ENCODE results near the gene MPZL3.

Gene MPZL3

GRCh38 chr11:118251858-118252652, at the start of gene MPZL3:
MPZL3 (minus strand) TSS chr11:118252365; CDS start chr11:118252294, 71 bp downstream.
- H3K27me3 Mint-ChIP-seq (ENCODE audit: low read depth): no peaks in the 10 kb centered on the region
- peak; percentile 69 for DNase-seq (ENCODE audit: low spot score)
- H3K4me1 Mint-ChIP-seq (ENCODE audit: low read depth): peaks cover 43% of the 10 kb centered on the region
- peak within 1 kb of the TSS; percentile 98 for H3K27ac Mint-ChIP-seq
- H3K9me3 Mint-ChIP-seq: no peaks in the 10 kb centered on the region
- peak within 1 kb of the TSS; percentile 99 for H3K4me3 Mint-ChIP-seq
- H3K36me3 Mint-ChIP-seq (ENCODE audit: low read depth): peaks cover 10% of the 10 kb centered on the region

- no peak overlapping the region for H3K27ac Mint-ChIP-seq
- no peaks in the 10 kb centered on the region for H3K27me3 Mint-ChIP-seq (ENCODE audit: low read depth)
- DNase-seq (ENCODE audit: low spot score): no peak
- no peak overlapping the region for H3K4me3 Mint-ChIP-seq
- H3K9me3 Mint-ChIP-seq: no peaks in the 10 kb centered on the region
- H3K36me3 Mint-ChIP-seq (ENCODE audit: low read depth): peaks cover 16% of the 10 kb centered on the region
- H3K4me1 Mint-ChIP-seq (ENCODE audit: low read depth): peaks cover 21% of the 10 kb centered on the region
These were observed 49.5 kb upstream of the MPZL3 start for GRCh38 chr11:118301600-118302195.

GRCh38 chr11:118295815-118296454, 43.8 kb upstream of the MPZL3 start:
- no peak for DNase-seq (ENCODE audit: low spot score)
- Mint-ChIP-seq H3K27me3 (ENCODE audit: low read depth) (no peaks in the 10 kb centered on the region), H3K36me3 (ENCODE audit: low read depth) (no peaks in the 10 kb centered on the region), H3K4me1 (ENCODE audit: low read depth) (peaks cover 16% of the 10 kb centered on the region), H3K4me3 (no peak overlapping the region), H3K27ac (peak overlapping the region; percentile 7), H3K9me3 (no peaks in the 10 kb centered on the region)

- Mint-ChIP-seq H3K4me1 (ENCODE audit: low read depth) (peaks cover 21% of the 10 kb centered on the region), H3K4me3 (no peak overlapping the region), H3K27me3 (ENCODE audit: low read depth) (no peaks in the 10 kb centered on the region), H3K27ac (no peak overlapping the region), H3K9me3 (no peaks in the 10 kb centered on the region), H3K36me3 (ENCODE audit: low read depth) (no peaks in the 10 kb centered on the region)
- no peak for DNase-seq (ENCODE audit: low spot score)
These were observed 43.0 kb upstream of the MPZL3 start for GRCh38 chr11:118295199-118295598.

- H3K4me1 Mint-ChIP-seq (ENCODE audit: low read depth): peaks cover 23% of the 10 kb centered on the region
- H3K4me3 Mint-ChIP-seq: no peak overlapping the region
- H3K36me3 Mint-ChIP-seq (ENCODE audit: low read depth): no peaks in the 10 kb centered on the region
- no peaks in the 10 kb centered on the region for H3K27me3 Mint-ChIP-seq (ENCODE audit: low read depth)
- no peak for DNase-seq (ENCODE audit: low spot score)
- H3K9me3 Mint-ChIP-seq: no peaks in the 10 kb centered on the region
- H3K27ac Mint-ChIP-seq: no peak overlapping the region
These were observed 41.9 kb upstream of the MPZL3 start for GRCh38 chr11:118294053-118294452.

GRCh38 chr11:118291477-118292135, 39.4 kb upstream of the MPZL3 start:
- no peak overlapping the region for H3K4me3 Mint-ChIP-seq
- H3K27ac Mint-ChIP-seq: no peak overlapping the region
- no peak for DNase-seq (ENCODE audit: low spot score)
- peaks cover 23% of the 10 kb centered on the region for H3K4me1 Mint-ChIP-seq (ENCODE audit: low read depth)
- H3K27me3 Mint-ChIP-seq (ENCODE audit: low read depth): no peaks in the 10 kb centered on the region
- H3K9me3 Mint-ChIP-seq: no peaks in the 10 kb centered on the region
- no peaks in the 10 kb centered on the region for H3K36me3 Mint-ChIP-seq (ENCODE audit: low read depth)

- Mint-ChIP-seq H3K27ac (no peak overlapping the region), H3K27me3 (ENCODE audit: low read depth) (no peaks in the 10 kb centered on the region), H3K4me3 (no peak overlapping the region), H3K36me3 (ENCODE audit: low read depth) (no peaks in the 10 kb centered on the region), H3K9me3 (no peaks in the 10 kb centered on the region), H3K4me1 (ENCODE audit: low read depth) (peaks cover 19% of the 10 kb centered on the region)
- peak; percentile 37 for DNase-seq (ENCODE audit: low spot score)
These were observed 38.8 kb upstream of the MPZL3 start for GRCh38 chr11:118290923-118291322.

GRCh38 chr11:118289401-118289800, 37.2 kb upstream of the MPZL3 start:
- peaks cover 17% of the 10 kb centered on the region for H3K4me1 Mint-ChIP-seq (ENCODE audit: low read depth)
- no peak overlapping the region for H3K4me3 Mint-ChIP-seq
- no peaks in the 10 kb centered on the region for H3K9me3 Mint-ChIP-seq
- H3K36me3 Mint-ChIP-seq (ENCODE audit: low read depth): no peaks in the 10 kb centered on the region
- DNase-seq (ENCODE audit: low spot score): no peak
- no peak overlapping the region for H3K27ac Mint-ChIP-seq
- no peaks in the 10 kb centered on the region for H3K27me3 Mint-ChIP-seq (ENCODE audit: low read depth)

GRCh38 chr11:118287006-118287405, 34.8 kb upstream of the MPZL3 start:
- Mint-ChIP-seq H3K9me3 (no peaks in the 10 kb centered on the region), H3K36me3 (ENCODE audit: low read depth) (no peaks in the 10 kb centered on the region), H3K4me1 (ENCODE audit: low read depth) (peaks cover 32% of the 10 kb centered on the region), H3K27me3 (ENCODE audit: low read depth) (no peaks in the 10 kb centered on the region), H3K4me3 (no peak overlapping the region), H3K27ac (no peak overlapping the region)
- no peak for DNase-seq (ENCODE audit: low spot score)

GRCh38 chr11:118286545-118286944, 34.4 kb upstream of the MPZL3 start:
- DNase-seq (ENCODE audit: low spot score): no peak
- Mint-ChIP-seq H3K4me1 (ENCODE audit: low read depth) (peaks cover 31% of the 10 kb centered on the region), H3K27me3 (ENCODE audit: low read depth) (no peaks in the 10 kb centered on the region), H3K9me3 (no peaks in the 10 kb centered on the region), H3K4me3 (no peak overlapping the region), H3K27ac (no peak overlapping the region), H3K36me3 (ENCODE audit: low read depth) (no peaks in the 10 kb centered on the region)

- Mint-ChIP-seq H3K27me3 (ENCODE audit: low read depth) (no peaks in the 10 kb centered on the region), H3K36me3 (ENCODE audit: low read depth) (no peaks in the 10 kb centered on the region), H3K4me1 (ENCODE audit: low read depth) (peaks cover 32% of the 10 kb centered on the region), H3K9me3 (no peaks in the 10 kb centered on the region), H3K27ac (peak overlapping the region; percentile 24), H3K4me3 (peak overlapping the region; percentile 32)
- no peak for DNase-seq (ENCODE audit: low spot score)
These were observed 31.7 kb upstream of the MPZL3 start for GRCh38 chr11:118283756-118284350.

- Mint-ChIP-seq H3K9me3 (no peaks in the 10 kb centered on the region), H3K36me3 (ENCODE audit: low read depth) (no peaks in the 10 kb centered on the region), H3K4me3 (no peak overlapping the region), H3K4me1 (ENCODE audit: low read depth) (peaks cover 32% of the 10 kb centered on the region), H3K27ac (peak overlapping the region; percentile 24), H3K27me3 (ENCODE audit: low read depth) (no peaks in the 10 kb centered on the region)
- DNase-seq (ENCODE audit: low spot score): no peak
These were observed 31.0 kb upstream of the MPZL3 start for GRCh38 chr11:118283037-118283636.

GRCh38 chr11:118282606-118283005, 30.4 kb upstream of the MPZL3 start:
- DNase-seq (ENCODE audit: low spot score): no peak
- no peak overlapping the region for H3K4me3 Mint-ChIP-seq
- no peaks in the 10 kb centered on the region for H3K27me3 Mint-ChIP-seq (ENCODE audit: low read depth)
- H3K4me1 Mint-ChIP-seq (ENCODE audit: low read depth): peaks cover 32% of the 10 kb centered on the region
- H3K9me3 Mint-ChIP-seq: no peaks in the 10 kb centered on the region
- no peak overlapping the region for H3K27ac Mint-ChIP-seq
- no peaks in the 10 kb centered on the region for H3K36me3 Mint-ChIP-seq (ENCODE audit: low read depth)

Data from T-helper 2 cell treated with Interferon-gamma antibody and Interleukin-4, amounts not matched to agents 5 μg/mL and 100 μg/mL, for 36 hours (primary cell).